ENCODE results near the gene TWSG1.

DNA sequence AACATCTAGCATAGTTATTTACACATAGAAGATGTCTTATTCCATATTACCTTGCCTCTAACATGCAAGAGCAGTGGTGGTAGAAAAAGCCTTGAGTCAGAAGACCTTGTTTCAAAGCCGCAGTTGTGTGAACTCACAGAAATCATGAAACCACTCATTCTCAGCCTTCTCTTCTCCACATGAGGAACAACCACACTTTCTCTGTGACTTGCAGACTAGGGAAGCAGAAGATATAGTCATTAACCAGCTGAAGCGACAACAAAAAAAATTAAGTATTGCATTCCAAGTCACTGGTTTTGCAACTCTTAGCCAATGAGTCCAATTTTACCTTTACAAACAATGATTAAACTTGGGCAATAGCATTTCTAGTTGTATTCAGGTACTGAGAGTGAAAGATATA is 19.0 kb downstream of the TWSG1 start:
- TF ChIP-seq TEAD4 (CRISPR knock-in tag; IDR thresholded peaks at IDR 0.05) (no peak), MYBL2 (CRISPR knock-in tag; IDR thresholded peaks at IDR 0.05) (no peak), ELF4 (CRISPR knock-in tag; IDR thresholded peaks at IDR 0.05; ENCODE audit: low read depth) (no peak), IRF2 (CRISPR knock-in tag; IDR thresholded peaks at IDR 0.05; ENCODE audit: borderline replicate concordance, low read depth) (no peak), GRHL2 (CRISPR knock-in tag; IDR thresholded peaks at IDR 0.05; ENCODE audit: insufficient replicate concordance, severe bottlenecking) (no peak)
- TF ChIP-seq, protein P1, sequence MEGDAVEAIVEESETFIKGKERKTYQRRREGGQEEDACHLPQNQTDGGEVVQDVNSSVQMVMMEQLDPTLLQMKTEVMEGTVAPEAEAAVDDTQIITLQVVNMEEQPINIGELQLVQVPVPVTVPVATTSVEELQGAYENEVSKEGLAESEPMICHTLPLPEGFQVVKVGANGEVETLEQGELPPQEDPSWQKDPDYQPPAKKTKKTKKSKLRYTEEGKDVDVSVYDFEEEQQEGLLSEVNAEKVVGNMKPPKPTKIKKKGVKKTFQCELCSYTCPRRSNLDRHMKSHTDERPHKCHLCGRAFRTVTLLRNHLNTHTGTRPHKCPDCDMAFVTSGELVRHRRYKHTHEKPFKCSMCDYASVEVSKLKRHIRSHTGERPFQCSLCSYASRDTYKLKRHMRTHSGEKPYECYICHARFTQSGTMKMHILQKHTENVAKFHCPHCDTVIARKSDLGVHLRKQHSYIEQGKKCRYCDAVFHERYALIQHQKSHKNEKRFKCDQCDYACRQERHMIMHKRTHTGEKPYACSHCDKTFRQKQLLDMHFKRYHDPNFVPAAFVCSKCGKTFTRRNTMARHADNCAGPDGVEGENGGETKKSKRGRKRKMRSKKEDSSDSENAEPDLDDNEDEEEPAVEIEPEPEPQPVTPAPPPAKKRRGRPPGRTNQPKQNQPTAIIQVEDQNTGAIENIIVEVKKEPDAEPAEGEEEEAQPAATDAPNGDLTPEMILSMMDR (IDR thresholded peaks at IDR 0.05): no peak
